ENCODE results near the gene PSMB4. TPM values are rescaled to one million over a fixed set of nuclear protein-coding genes. Genes with fewer than 3 reads are reported as not detected.
"Not testable (repeated sequence)": the region's sequence is repeated elsewhere in the genome, so short reads cannot be mapped to it uniquely, and the experiment has no call there.

Gene PSMB4
- polyA plus RNA-seq, 5 donors: 201 to 248 (median 223) TPM

DNA sequence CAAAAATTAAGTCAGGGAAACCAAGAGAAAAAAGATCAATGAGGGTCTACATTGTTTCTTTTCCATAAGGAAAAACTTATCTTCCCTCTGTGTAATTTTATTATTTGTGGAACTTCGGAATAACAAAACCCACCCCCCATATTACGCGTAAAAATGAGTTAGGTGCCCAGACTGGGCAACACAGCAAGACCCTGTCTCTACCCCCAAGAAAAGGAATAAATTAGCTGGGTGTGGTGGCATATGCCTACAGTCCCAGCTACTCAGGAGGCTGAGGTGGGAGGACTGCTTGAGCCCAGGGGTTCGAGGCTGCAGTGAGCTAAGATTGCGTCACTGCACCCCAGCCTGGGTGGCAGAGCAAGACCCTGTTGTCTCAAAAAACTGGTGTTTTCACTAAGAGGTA, 20.4 kb downstream of the PSMB4 start:
- DNase-seq: no peak

DNA sequence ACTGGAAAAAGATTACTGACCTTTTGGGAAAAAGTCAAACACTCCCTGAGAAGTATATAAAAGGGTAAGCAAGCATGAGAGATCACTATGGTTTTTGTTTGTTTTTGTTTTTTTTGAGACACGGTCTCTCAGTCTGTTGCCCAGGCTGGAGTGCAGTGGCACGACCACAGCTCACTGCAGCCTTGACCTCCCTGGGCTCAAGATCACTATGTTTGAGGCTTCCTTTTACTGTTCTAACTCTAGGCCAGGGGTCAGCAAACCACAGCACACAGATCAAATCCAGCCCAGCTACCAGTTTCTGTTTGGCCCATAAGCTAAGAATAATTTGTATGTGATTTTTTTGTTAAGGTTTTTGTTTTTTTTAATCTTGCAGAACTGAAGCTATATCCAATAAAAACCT, 25.7 kb downstream of the PSMB4 start:
- no peak for DNase-seq

DNA sequence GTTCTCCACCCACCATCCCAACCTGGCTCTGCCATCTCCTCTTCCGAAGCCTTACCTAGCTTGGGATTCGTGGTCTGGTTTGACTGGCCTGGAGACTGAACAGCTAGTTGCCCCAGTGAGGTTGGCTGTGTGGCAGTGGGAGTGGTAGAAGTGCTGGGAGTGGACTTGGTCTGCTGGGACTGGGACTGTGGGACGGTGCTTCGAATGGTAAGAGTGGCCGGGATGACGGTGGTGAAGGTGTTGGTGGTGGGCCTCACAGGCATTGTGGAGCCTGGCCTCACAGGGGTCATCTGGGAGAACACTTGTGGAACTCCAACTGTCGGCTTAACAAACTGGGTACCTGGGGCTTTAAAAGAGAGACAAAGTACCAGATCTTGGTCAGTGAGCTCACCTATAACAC, 28.7 kb downstream of the PSMB4 start:
- DNase-seq: no peak

DNA sequence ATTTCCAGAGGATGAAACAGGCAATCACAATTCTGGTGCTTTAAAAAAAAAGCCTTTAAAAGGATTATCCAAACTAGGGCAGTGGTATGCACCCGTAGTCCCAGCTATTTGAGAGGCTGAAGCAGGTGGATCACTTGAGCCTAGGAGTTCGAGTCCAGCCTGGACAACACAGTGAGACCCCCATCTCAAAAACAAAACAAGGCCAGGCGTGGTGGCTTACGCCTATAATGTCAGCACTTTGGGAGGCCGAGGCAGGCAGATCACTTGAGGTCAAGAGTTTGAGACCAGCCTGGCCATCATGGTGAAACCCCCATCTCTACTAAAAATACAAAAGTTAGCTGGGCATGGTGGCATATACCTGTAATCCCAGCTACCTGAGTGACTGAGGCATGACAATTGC, 34.5 kb downstream of the PSMB4 start:
- not testable (repeated sequence) for DNase-seq

DNA sequence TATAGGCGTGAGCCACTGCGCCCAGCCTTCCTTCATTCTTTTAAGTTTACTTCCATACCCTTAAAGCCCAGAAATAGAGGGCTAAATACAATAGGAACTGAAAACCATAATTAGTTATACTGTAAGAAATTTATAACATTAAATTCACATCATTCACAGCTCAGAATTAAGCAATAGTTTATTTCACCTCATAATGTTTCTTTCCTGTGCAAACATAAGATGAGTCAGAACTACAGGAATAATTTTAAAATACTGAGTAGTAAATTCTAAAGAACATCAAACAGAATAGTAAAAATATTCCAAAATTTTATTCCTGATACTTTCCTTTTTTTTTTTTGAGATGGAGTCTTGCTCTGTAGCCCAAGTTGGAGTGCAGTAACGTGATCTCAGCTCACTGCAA, 35.8 kb downstream of the PSMB4 start:
- DNase-seq: no peak

DNA sequence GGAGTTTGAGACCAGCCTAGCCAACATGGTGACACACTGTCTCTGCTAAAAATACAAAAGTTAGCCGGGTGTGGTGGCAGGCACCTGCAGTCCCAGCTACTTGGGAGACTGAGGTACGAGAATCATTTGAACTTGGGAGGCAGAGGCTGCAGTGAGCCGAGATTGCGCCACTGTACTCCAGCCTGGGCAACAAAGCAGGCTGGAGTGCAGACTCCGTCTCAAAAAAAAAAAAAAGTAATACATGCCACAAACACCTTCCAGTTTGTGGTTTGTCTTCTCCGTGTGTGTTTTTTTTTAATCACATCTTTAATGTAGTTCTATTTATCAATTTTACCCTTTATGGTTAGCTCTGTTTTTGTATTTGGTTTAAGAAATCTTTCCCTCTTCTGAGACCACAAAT, 37.6 kb downstream of the PSMB4 start:
- no peak for DNase-seq

DNA sequence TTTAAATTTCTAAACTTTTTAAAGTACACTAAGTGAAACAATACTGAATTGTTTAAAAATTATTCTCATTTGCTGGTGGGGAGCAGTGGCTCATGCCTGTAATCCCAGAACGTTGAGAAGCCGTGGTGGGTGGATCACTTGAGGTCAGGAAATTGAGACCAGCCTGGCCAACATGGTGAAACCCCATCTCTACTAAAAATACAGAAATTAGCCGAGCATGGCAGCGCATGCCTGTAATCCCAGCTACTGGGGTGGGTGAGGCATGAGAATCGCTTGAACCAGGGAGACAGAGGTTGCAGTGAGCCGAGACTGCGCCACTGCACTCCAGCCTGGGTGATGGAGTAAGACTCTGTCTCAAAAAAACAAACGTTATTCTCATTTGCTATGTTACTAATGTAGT, 38.0 kb downstream of the PSMB4 start:
- not testable (repeated sequence) for DNase-seq

DNA sequence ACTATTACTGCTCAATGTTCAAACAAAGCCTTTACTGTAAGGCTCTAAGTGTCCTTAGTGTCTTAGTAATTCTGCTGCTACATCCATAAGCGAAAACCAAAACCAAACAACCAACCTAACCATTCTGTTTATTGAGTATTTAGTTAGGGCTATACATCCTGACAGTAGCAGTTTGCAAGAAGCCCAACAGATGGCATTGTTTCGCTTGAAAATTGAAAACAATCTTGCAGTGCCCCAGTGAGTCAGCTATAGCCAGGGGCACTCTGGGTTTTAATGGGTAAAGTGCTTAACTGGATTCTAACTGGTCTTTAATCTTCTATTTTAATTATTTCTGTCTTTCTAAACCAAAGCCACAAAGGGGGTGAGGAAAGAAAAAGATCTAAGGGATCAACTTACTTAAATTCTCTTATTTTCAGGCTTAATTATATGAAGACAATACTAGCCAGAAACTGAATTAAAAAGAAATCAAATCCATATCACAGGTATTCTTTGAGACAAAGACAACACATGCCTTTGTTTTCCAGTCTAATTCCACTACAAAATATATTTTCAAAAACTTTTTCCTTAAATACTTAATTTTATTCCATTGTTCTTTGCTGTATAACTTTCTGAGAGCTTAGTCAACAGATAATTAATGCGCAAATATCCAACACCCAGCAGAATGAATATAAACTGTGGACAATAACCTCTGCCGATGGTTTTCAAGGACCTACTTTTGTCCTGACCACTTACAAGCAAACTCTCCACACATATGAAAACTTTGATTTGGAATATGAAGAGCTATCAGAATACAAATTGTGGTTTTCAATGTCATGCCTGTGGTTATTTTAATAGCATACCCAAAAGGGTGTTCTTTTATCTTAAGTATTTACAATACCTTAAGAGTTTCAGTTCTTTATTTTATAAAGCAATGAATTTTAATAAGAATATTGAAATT, 44.7 kb downstream of the PSMB4 start:
- DNase-seq: peak; percentile 34 to 45

DNA sequence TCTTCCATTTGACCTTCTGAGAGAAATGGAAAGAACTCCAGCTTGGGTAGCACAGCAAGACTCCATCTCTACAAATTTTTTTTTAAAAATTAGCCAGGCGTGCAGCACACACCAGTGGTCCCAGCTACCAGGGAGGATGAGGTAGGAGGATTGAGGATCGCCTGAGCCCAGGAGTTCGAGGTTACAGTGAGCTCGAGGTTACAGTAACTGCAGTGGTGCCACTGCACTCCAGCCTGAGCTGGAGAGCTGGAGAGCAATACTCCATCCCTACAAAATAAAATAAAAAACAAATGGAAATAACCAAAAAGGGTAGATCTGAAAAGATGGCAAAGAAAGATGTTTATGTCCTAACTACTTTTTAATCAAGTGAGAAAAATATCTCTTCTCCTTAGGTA, 45.4 kb downstream of the PSMB4 start:
- no peak for DNase-seq

DNA sequence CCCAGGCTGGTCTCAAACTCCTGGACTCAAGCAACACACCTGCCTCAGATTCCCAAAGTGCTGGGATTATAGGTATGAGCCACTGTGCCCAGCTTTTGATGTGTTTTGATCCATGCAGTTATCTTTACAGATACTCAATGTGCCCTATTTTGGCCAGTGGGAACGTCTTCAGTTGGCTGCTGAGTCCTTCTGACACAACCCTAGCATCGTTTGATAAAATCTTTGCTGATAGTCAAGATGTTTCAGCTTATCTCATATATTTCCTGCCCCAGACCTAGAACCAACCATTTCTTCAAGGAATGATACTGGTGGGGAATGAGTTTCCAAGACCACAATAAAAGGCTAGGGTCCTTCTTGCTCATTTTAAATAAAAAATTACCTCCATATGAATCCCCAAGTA, 48.3 kb downstream of the PSMB4 start:
- DNase-seq: no peak

Other genes with a start within 250 kb of the PSMB4 start
- 1 to 10 TPM; 1.9 to 2.8 (median 2.5) TPM for gene TNFAIP8L2, start 242.9 kb upstream of the PSMB4 start, polyA plus RNA-seq (ENCODE audit: insufficient read depth in 1 of 5, insufficient read length in 5 of 5, low replicate concordance in 1 of 5)
- 10 to 100 TPM; 15.7 to 18.6 (median 15.8) TPM for gene LYSMD1, start 233.7 kb upstream of the PSMB4 start, polyA plus RNA-seq (ENCODE audit: insufficient read depth in 1 of 5, insufficient read length in 5 of 5, low replicate concordance in 1 of 5)
- gene SCNM1, start 233.4 kb upstream of the PSMB4 start, polyA plus RNA-seq (ENCODE audit: insufficient read depth in 1 of 5, insufficient read length in 5 of 5, low replicate concordance in 1 of 5): 10 to 100 TPM; 34.8 to 41.0 (median 39.2) TPM
- gene TMOD4, start 223.6 kb upstream of the PSMB4 start, polyA plus RNA-seq (ENCODE audit: insufficient read depth in 1 of 5, insufficient read length in 5 of 5, low replicate concordance in 1 of 5): 1 to 10 TPM; 1.1 to 3.2 (median 1.7) TPM
- gene VPS72, start 209.4 kb upstream of the PSMB4 start, polyA plus RNA-seq (ENCODE audit: insufficient read depth in 1 of 5, insufficient read length in 5 of 5, low replicate concordance in 1 of 5): 10 to 100 TPM; 56.3 to 68.0 (median 64.0) TPM
- gene PIP5K1A, start 201.0 kb upstream of the PSMB4 start, polyA plus RNA-seq (ENCODE audit: insufficient read depth in 1 of 5, insufficient read length in 5 of 5, low replicate concordance in 1 of 5): 10 to 100 TPM; 61.2 to 66.1 (median 62.2) TPM
- 100 to 1,000 TPM; 135 to 163 (median 145) TPM for gene PSMD4, start 144.8 kb upstream of the PSMB4 start, polyA plus RNA-seq (ENCODE audit: insufficient read depth in 1 of 5, insufficient read length in 5 of 5, low replicate concordance in 1 of 5)
- gene ZNF687, start 117.3 kb upstream of the PSMB4 start, polyA plus RNA-seq (ENCODE audit: insufficient read depth in 1 of 5, insufficient read length in 5 of 5, low replicate concordance in 1 of 5): 10 to 100 TPM; 15.2 to 19.8 (median 16.1) TPM
- gene PI4KB, start 72.2 kb upstream of the PSMB4 start, polyA plus RNA-seq (ENCODE audit: insufficient read depth in 1 of 5, insufficient read length in 5 of 5, low replicate concordance in 1 of 5): 10 to 100 TPM; 64.8 to 85.2 (median 71.7) TPM
- gene RFX5, start 52.3 kb upstream of the PSMB4 start, polyA plus RNA-seq (ENCODE audit: insufficient read depth in 1 of 5, insufficient read length in 5 of 5, low replicate concordance in 1 of 5): 10 to 100 TPM; 39.7 to 44.7 (median 44.4) TPM
- 100 to 1,000 TPM in 4 of 5 donors, 10 to 100 TPM in 1; 95.6 to 195 (median 146) TPM for gene SELENBP1, start 26.9 kb upstream of the PSMB4 start, polyA plus RNA-seq (ENCODE audit: insufficient read depth in 1 of 5, insufficient read length in 5 of 5, low replicate concordance in 1 of 5)
- gene POGZ, start 59.9 kb downstream of the PSMB4 start, polyA plus RNA-seq (ENCODE audit: insufficient read depth in 1 of 5, insufficient read length in 5 of 5, low replicate concordance in 1 of 5): 100 to 1,000 TPM in 4 of 5 donors, 10 to 100 TPM in 1; 90.6 to 150 (median 130) TPM
- gene CGN, start 111.8 kb downstream of the PSMB4 start, polyA plus RNA-seq (ENCODE audit: insufficient read depth in 1 of 5, insufficient read length in 5 of 5, low replicate concordance in 1 of 5): 10 to 100 TPM; 32.2 to 49.9 (median 34.6) TPM
- 1 to 10 TPM; 6.5 to 8.9 (median 7.1) TPM for gene TUFT1, start 140.7 kb downstream of the PSMB4 start, polyA plus RNA-seq (ENCODE audit: insufficient read depth in 1 of 5, insufficient read length in 5 of 5, low replicate concordance in 1 of 5)
- 10 to 100 TPM; 17.7 to 26.2 (median 22.6) TPM for gene SNX27, start 212.5 kb downstream of the PSMB4 start, polyA plus RNA-seq (ENCODE audit: insufficient read depth in 1 of 5, insufficient read length in 5 of 5, low replicate concordance in 1 of 5)

All from right lung (tissue), 5 donors.